ENCODE data around the gene FBXO31. TPM values are rescaled to one million over a fixed set of nuclear protein-coding genes. Genes with fewer than 3 reads are reported as not detected.

FBXO31 gene
- total and polyA plus RNA-seq, 2 of the 13 experiments (the other 11 are each of a cell fraction or from before 2014, with no cell fraction given) = 92.4 to 101 TPM

- TF ChIP-seq ZXDC (CRISPR knock-in tag; IDR thresholded peaks at IDR 0.05) (no peak), ZNF280B (CRISPR knock-in tag; IDR thresholded peaks at IDR 0.05; ENCODE audit: borderline replicate concordance) (0 out of 2 replicates have a peak, but pooled peaks have one; percentile 30)
These were observed 44.4 kb downstream of the FBXO31 start (continued) for GRCh38 chr16:87339086-87339723.

DNA sequence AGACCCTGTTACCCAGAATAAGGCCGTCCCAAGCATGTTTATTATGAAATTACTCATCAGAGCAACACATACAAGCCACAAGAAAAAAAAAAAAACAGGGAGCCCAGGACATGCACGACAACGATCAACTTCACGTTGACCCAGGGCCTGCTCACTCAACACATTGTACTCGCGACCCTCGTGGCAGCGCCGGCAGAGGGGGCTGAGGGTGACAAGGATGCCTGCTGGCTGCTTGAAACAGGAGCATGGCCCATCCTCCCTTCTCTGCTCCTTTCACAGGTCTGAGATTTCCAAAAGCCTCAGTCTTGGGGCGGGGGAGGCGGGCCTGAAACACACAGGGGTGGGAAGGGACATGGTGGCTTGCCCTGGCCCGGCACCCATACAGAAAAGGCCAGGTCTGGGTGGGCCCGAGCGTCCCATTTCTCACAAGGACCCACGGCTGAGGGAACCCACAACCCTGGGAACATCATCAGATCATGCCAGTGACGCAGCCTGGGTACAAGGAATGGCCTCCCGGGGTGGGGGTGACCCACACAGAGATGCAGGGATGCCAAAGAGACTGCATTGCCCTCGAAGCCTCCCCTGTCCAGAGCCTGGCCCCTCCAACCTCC, 45.3 kb downstream of the FBXO31 start:
- no peaks in the 10 kb centered on the region for H3K4me1 ChIP-seq (ENCODE audit: insufficient read depth, low read length)
- H4K20me1 ChIP-seq (ENCODE audit: insufficient read depth, low read length) = peaks cover 84% of the 10 kb centered on the region
- BruUV-seq (replicated peaks) = no TSS peak
- H3K79me2 ChIP-seq (ENCODE audit: insufficient read depth, low read length) = peaks cover 57% of the 10 kb centered on the region
- H2AFZ ChIP-seq (ENCODE audit: low read length) = no peak overlapping the region
- no peak for FAIRE-seq
- H3K36me3 ChIP-seq (replicated peaks in 1 of 2; ENCODE audit: control insufficient read depth in 1 of 2, insufficient read depth in 2 of 2, low read length in 2 of 2) = peaks cover 71 to 95% of the 10 kb centered on the region in 2 experiments
- ChIA-PET POLR2A (no interaction called here), CTCF (ENCODE audit: low intra/inter-chr PET ratio, low total read pairs) (no interaction called here)
- no peaks in the 10 kb centered on the region for H3K27me3 ChIP-seq (ENCODE audit: control insufficient read depth in 1 of 2, insufficient read depth in 2 of 2, low read length in 2 of 2)
- no peaks in the 10 kb centered on the region for H3K9me3 ChIP-seq (ENCODE audit: low read length)
- no peak overlapping the region for H3K4me3 ChIP-seq (replicated peaks in 1 of 3; ENCODE audit: insufficient read depth in 1 of 3, low read depth in 2 of 3, low read length in 3 of 3)
- no peak overlapping the region for H3K27ac ChIP-seq (ENCODE audit: extremely low read length, insufficient read depth, low read length)
- in situ Hi-C loops (cut with HindIII; ENCODE audit: extremely low pct_ligation_motif_present, low pct_unique_long_range_greater_than_20kb) (no loop called here), intact Hi-C loops (cut with micrococcal nuclease; ENCODE audit: unreplicated experiment) (no loop called here)
- H3K9ac ChIP-seq (ENCODE audit: insufficient read depth, low read depth, low read length) = no peak overlapping the region
- H3K4me2 ChIP-seq (ENCODE audit: low read depth, low read length) = no peak overlapping the region
- DNase-seq (ENCODE audit: low spot score) = no peak
- no peak for ATAC-seq
- 85% methylated on average over 16 of the region's 18 CpGs for WGBS (ENCODE audit: low lambda C conversion rate)
- TF ChIP-seq BORCS8-MEF2B (CRISPR knock-in tag; IDR thresholded peaks at IDR 0.05) (no peak), SETDB1 (CRISPR knock-in tag; IDR thresholded peaks at IDR 0.05; ENCODE audit: borderline replicate concordance) (no peak), ZBTB14 (CRISPR knock-in tag; IDR thresholded peaks at IDR 0.05) (no peak), POLR2A (IDR thresholded peaks at IDR 0.05; ENCODE audit: insufficient read depth in 1 of 2, low read depth in 2 of 2, low read length in 2 of 2) (0 out of 4 replicates have a peak, but pooled peaks of 1 of the 2 experiments have one; percentile 23), NCOR1 (IDR thresholded peaks at IDR 0.05; ENCODE audit: borderline replicate concordance, low read length) (no peak), SSRP1 (CRISPR knock-in tag; IDR thresholded peaks at IDR 0.05) (no peak), EED (CRISPR knock-in tag; IDR thresholded peaks at IDR 0.05) (no peak), TAF15 (IDR thresholded peaks at IDR 0.05; ENCODE audit: low read depth, low read length, poor library complexity, severe bottlenecking) (no peak)
- TF ChIP-seq, protein P1, sequence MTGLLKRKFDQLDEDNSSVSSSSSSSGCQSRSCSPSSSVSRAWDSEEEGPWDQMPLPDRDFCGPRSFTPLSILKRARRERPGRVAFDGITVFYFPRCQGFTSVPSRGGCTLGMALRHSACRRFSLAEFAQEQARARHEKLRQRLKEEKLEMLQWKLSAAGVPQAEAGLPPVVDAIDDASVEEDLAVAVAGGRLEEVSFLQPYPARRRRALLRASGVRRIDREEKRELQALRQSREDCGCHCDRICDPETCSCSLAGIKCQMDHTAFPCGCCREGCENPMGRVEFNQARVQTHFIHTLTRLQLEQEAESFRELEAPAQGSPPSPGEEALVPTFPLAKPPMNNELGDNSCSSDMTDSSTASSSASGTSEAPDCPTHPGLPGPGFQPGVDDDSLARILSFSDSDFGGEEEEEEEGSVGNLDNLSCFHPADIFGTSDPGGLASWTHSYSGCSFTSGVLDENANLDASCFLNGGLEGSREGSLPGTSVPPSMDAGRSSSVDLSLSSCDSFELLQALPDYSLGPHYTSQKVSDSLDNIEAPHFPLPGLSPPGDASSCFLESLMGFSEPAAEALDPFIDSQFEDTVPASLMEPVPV (CRISPR knock-in tag; IDR thresholded peaks at IDR 0.05) = no peak
- TF ChIP-seq, protein P2, sequence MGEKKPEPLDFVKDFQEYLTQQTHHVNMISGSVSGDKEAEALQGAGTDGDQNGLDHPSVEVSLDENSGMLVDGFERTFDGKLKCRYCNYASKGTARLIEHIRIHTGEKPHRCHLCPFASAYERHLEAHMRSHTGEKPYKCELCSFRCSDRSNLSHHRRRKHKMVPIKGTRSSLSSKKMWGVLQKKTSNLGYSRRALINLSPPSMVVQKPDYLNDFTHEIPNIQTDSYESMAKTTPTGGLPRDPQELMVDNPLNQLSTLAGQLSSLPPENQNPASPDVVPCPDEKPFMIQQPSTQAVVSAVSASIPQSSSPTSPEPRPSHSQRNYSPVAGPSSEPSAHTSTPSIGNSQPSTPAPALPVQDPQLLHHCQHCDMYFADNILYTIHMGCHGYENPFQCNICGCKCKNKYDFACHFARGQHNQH (CRISPR knock-in tag; IDR thresholded peaks at IDR 0.05) = no peak
- TF ChIP-seq, protein P3, sequence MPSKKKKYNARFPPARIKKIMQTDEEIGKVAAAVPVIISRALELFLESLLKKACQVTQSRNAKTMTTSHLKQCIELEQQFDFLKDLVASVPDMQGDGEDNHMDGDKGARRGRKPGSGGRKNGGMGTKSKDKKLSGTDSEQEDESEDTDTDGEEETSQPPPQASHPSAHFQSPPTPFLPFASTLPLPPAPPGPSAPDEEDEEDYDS (CRISPR knock-in tag; IDR thresholded peaks at IDR 0.05) = no peak

All from HepG2 (cell line).